HG03457 (cell line): ENCODE measurements around the gene NLN.
A peak's percentile ranks its signal among the peaks of the same experiment; 100 is the strongest.
"Not testable (repeated sequence)": the region's sequence is repeated elsewhere in the genome, so short reads cannot be mapped to it uniquely, and the experiment has no call there.

Experiments
- ATAC-seq: cut with Tn5 transposase; IDR thresholded peaks from one replicate; pipeline ENCODE4 v1.9.1; 2021; ENCODE audit warnings: moderate number of reproducible peaks; ENCODE audit not compliant: unreplicated experiment

NLN gene

GRCh38 chr5:65805089-65805488 lies 83.1 kb downstream of the NLN start:
- ATAC-seq = no peak

- ATAC-seq = not testable (repeated sequence)
Observed at GRCh38 chr5:65807494-65807893, 85.5 kb downstream of the NLN start.

GRCh38 chr5:65808251-65808741 lies 86.3 kb downstream of the NLN start:
- no peak for ATAC-seq

GRCh38 chr5:65808818-65809217 lies 86.8 kb downstream of the NLN start:
- ATAC-seq = no peak

- ATAC-seq = no peak
Observed at GRCh38 chr5:65809817-65810531, 88.0 kb downstream of the NLN start.

- ATAC-seq = no peak
Observed at GRCh38 chr5:65811004-65811403, 89.0 kb downstream of the NLN start.

GRCh38 chr5:65811885-65812284 lies 89.9 kb downstream of the NLN start:
- no peak for ATAC-seq

GRCh38 chr5:65812648-65813047 lies 90.6 kb downstream of the NLN start:
- ATAC-seq = no peak

- ATAC-seq = no peak
Observed at GRCh38 chr5:65813174-65813573, 91.2 kb downstream of the NLN start.

- no peak for ATAC-seq
Observed at GRCh38 chr5:65815161-65815560, 93.2 kb downstream of the NLN start.

- no peak for ATAC-seq
Observed at GRCh38 chr5:65816729-65817128, 94.7 kb downstream of the NLN start.

GRCh38 chr5:65817931-65818330 lies 95.9 kb downstream of the NLN start:
- ATAC-seq = no peak

- ATAC-seq = no peak
Observed at GRCh38 chr5:65818592-65818991, 96.6 kb downstream of the NLN start.

GRCh38 chr5:65819215-65819904 lies 97.4 kb downstream of the NLN start:
- ATAC-seq = no peak

GRCh38 chr5:65819905-65820240 lies 97.9 kb downstream of the NLN start:
- no peak for ATAC-seq

GRCh38 chr5:65820373-65820772 lies 98.4 kb downstream of the NLN start:
- no peak for ATAC-seq

GRCh38 chr5:65821966-65822365 lies 100.0 kb downstream of the NLN start:
- no peak for ATAC-seq

- ATAC-seq = no peak
Observed at GRCh38 chr5:65822710-65823109, 100.7 kb downstream of the NLN start.

- ATAC-seq = no peak
Observed at GRCh38 chr5:65823204-65823603, 101.2 kb downstream of the NLN start.

- ATAC-seq = no peak
Observed at GRCh38 chr5:65823845-65824445, 101.9 kb downstream of the NLN start.

GRCh38 chr5:65825408-65826328 lies 103.7 kb downstream of the NLN start:
- peak; percentile 54 for ATAC-seq
